Left lobe of liver (tissue), 2 donors: ENCODE results near the gene DISP3. TPM values are rescaled to one million over a fixed set of nuclear protein-coding genes. Genes with fewer than 3 reads are reported as not detected.
A peak's percentile ranks its signal among the peaks of the same experiment; 100 is the strongest.

Experiments
- ATAC-seq: fragments of 200-7000 bp; cut with Tn5 transposase; one replicate; pipeline ENCODE4 v1.9.1; 2020; ENCODE audit warnings: mild to moderate bottlenecking, moderate library complexity
- DNase-seq: peaks from one replicate; pipeline ENCODE4 v3.0.0-alpha.2; 2020; ENCODE audit warnings: low spot score
- total RNA-seq: library from RNA; stranded (reverse); gene quantifications from one replicate; pipeline ENCODE4 v1.2.1, GENCODE V29; 2021
- donor health status: DM: no; HTN: no; CAD: no; lungs with moderate emphysema.
- donor health status: DM: no; HTN: yes; CAD: no.

The DISP3 gene
- total RNA-seq, 1 donor from 2014 or later: not detected

- no peak for ATAC-seq
- no peak for DNase-seq
Observed at GRCh38 chr1:11505591-11506538, 26.9 kb downstream of the DISP3 start.

DNA sequence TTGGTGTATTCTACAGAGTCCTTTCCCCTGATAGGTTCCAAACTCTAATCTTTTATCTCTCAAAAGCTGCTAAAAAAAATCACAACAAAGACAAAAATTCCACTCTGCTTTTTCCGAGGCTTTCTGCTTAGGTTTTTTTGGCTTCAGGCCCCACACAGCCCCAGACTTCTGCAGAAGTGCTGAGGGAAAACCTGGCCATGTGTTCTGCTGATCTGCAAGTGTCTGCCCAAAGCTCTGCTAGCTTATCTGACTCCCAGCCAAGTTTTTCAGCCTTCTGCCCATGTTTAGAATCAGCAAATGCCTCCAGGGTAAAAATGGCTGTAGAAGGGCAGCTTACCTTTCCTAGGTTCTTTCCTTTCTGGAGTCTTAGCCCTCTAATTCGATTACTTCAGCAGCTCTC, 28.4 kb downstream of the DISP3 start:
- no peak for ATAC-seq
- DNase-seq: no peak

- DNase-seq (no peak), ATAC-seq (no peak)
Observed at GRCh38 chr1:11513681-11514080, 34.7 kb downstream of the DISP3 start.

GRCh38 chr1:11514366-11514765, 35.4 kb downstream of the DISP3 start:
- no peak for DNase-seq
- ATAC-seq: no peak

GRCh38 chr1:11515368-11516300, 36.7 kb downstream of the DISP3 start:
- ATAC-seq: no peak
- DNase-seq: no peak

DNA sequence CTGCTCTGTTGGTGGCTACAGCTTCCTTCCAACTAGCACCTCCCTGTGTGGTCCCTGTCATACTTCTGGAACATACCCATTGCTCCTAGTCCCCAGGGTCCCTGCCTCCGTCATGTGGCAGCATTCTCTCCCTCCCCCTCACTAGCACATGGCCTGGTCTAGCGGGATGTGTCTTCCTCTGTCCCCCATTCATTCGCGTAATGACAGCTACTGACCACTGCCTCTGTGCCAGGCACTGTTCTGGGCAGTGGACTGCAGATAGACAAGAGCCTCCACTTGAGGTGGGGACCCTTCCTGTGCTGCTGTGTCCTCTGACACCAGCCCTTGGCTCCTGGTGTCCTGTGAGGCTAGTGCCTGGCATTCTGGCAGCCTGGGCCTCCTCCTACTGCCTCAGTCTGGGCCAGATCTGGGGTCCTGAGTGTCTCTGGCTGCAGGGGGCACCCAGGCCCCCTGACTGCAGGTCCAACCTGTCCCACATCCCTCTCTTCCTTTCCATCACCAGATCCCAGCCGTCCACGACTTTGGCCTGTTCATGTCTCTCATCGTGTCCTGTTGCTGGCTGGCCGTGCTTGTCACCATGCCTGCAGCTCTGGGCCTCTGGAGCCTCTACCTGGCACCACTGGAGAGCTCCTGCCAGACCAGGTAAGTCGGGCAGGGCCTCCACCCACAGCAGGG, 38.1 kb downstream of the DISP3 start:
- ATAC-seq (no peak), DNase-seq (no peak)

DNA sequence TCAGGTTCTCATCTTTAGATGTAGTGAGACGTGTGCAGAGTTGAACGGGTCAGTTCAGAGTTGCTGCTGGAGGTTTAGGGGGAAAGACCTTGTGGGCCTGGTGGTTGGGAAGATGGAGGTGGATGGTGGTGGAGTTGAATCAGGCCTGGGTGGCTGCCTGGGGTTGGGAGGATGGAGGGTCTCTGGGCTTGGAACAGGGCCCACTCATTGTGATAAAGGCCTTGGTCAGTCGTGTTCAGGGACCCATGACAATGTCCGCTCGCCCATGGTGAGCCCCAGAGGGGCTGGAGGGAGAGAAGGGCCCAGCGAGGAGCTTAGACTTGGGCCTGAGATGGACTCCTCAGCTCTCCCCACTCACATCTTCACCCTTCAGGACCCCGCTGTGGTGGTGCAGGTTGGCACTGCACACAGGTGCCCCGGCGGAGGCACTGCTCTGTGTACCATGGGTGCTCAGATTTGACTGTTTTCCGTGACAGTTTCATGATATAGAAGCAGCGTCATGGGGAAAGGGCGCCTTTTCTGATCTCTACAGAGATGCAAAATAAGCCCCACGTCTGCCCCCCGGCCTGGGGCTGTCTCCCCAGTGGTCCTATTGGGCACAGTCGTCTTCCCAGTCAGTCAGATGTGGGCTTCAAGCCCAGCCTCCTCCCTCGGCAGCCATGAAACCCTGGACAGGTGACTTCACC, 39.2 kb downstream of the DISP3 start:
- ATAC-seq (no peak), DNase-seq (no peak)

- DNase-seq: no peak
- ATAC-seq: no peak
Observed at GRCh38 chr1:11518791-11519628, 40.1 kb downstream of the DISP3 start.

- DNase-seq: no peak
- ATAC-seq: no peak
Observed at GRCh38 chr1:11519629-11520031, 40.7 kb downstream of the DISP3 start.

GRCh38 chr1:11520531-11521233, 41.7 kb downstream of the DISP3 start:
- no peak for DNase-seq
- no peak for ATAC-seq

DNA sequence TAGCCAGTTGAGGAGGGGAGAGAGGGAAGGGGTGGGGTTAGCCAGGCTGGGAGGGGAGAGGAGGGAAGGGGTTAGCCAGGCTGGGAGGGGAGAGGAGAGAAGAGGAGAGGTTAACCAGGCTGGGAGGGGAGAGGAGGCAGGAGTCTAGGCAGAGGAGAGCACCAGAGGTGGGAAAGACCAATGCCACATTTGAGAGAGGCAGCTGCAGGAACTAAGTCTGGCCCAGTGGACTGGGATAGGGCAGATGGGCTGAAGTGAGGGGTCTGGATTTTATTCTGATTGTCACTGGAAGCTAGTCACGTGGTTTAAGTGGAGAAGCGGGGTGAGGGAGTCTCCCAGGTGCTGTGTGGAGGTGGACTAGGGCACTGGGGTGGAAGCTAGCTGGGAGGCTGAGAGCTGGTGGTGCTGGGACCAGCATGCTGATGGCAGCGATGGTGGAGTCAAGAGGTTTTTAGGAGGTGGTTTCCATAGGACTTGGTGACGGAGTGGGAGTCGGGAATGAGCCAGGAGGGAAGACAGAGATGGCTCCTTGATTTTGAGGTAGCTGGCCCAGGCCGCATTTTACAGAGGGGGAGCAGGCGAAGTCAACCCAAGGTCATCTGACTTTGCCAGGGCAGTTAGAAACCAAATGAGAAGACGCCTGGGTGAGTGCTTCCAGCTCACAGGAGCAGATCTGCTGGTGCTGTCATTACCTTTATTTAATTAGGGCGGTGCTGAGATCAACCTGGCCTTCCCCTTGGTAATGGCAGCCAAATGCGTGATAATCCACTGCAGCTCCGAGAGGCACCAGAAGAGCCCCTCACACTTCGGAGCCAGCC, 42.8 kb downstream of the DISP3 start:
- no peak for DNase-seq
- ATAC-seq: no peak

DNA sequence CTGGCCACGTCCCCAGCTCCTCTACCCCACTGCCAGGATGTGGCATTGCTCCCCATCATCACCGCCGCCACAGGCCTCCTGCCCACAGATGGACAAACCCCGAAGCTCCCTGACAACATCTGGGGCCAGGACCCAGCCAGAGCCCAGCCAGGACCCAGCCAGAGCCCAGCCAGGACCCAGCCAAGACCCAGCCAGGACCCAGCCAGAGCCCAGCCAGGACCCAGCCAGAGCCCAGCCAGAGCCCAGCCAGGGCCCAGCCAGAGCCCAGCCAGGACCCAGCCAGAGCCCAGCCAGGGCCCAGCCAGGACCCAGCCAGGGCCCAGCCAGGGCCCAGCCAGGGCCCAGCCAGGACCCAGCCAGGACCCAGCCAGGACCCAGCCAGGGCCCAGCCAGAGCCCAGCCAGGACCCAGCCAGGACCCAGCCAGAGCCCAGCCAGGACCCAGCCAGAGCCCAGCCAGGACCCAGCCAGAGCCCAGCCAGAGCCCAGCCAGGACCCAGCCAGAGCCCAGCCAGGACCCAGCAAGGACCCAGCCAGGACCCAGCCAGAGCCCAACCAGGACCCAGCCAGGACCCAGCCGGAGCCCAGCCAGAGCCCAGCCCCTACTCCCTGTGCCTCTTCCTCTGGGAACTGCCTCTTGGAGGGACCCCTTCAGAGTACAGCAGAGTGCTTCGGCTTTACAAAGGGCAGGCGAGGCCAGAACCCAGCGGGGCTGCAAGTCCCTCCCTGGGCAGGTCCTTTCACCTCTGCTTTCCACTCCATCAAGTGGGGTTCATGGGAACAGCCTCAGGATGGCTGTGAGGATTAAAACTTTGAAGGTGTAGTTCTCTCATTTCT, 43.7 kb downstream of the DISP3 start:
- DNase-seq (no peak), ATAC-seq (no peak)

- ATAC-seq (no peak), DNase-seq (no peak)
Observed at GRCh38 chr1:11523261-11523660, 44.3 kb downstream of the DISP3 start.

DNA sequence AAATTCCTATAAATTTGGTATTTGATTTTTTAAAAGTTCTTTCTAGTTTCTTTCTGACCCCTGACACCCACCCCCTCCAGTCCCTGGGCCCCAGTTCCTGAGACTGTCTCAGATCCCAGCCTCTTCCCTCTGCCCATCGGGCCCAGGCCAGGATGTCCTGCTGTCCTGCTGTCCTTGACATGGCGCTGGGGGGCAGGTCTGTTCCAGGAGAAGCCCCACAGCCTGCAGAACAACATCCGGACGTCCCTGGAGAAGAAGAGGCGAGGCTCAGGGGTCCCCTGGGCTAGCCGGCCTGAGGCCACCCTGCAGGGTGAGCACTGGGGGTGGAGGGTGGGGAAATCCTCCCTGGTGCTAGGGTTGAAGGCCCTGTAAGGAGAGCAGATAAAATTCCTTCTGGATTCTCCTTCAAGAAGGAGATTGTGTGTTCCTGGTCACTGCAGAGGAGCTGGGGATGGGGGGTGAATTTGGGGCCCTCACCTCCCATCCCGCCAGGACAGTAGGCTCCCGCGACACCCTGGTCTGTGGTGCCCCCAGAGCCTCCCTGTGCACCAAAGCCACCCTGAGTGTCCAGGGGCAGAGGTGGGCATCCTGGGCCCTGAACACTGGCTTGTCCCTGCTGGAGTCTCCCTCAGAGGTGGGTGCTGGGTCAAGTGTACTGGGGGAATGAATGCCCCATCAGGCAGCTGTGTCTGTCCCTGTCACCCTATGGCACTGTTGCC, 45.0 kb downstream of the DISP3 start:
- peak; percentile 13 for ATAC-seq
- DNase-seq: no peak

- ATAC-seq: no peak
- no peak for DNase-seq
Observed at GRCh38 chr1:11524465-11525150, 45.7 kb downstream of the DISP3 start.

GRCh38 chr1:11525151-11525505, 46.2 kb downstream of the DISP3 start:
- ATAC-seq (no peak), DNase-seq (no peak)
